ES-I3 (cell line): ENCODE results near the gene UPK2.
A peak's percentile ranks its signal among the peaks of the same experiment; 100 is the strongest.

ENCODE experiments used
- H3K36me3 ChIP-seq: 2 replicates; pipeline ENCODE4 v1.6.1; 2013; ENCODE audit warnings: mild to moderate bottlenecking, low read length, control low read depth, moderate library complexity; ENCODE audit not compliant: insufficient read depth
- H3K4me1 ChIP-seq: 2 replicates; pipeline ENCODE4 v1.6.1; 2013; ENCODE audit warnings: mild to moderate bottlenecking, control low read depth, low read length; ENCODE audit not compliant: insufficient read depth
- H3K9ac ChIP-seq: 2 replicates; pipeline ENCODE4 v1.6.1; 2013; ENCODE audit warnings: low read depth, mild to moderate bottlenecking, low read length, moderate library complexity
- H3K9me3 ChIP-seq: 2 replicates; pipeline ENCODE4 v1.6.1; 2013; ENCODE audit warnings: mild to moderate bottlenecking, low read length, moderate library complexity; ENCODE audit not compliant: control insufficient read depth, insufficient read depth

Gene UPK2

DNA sequence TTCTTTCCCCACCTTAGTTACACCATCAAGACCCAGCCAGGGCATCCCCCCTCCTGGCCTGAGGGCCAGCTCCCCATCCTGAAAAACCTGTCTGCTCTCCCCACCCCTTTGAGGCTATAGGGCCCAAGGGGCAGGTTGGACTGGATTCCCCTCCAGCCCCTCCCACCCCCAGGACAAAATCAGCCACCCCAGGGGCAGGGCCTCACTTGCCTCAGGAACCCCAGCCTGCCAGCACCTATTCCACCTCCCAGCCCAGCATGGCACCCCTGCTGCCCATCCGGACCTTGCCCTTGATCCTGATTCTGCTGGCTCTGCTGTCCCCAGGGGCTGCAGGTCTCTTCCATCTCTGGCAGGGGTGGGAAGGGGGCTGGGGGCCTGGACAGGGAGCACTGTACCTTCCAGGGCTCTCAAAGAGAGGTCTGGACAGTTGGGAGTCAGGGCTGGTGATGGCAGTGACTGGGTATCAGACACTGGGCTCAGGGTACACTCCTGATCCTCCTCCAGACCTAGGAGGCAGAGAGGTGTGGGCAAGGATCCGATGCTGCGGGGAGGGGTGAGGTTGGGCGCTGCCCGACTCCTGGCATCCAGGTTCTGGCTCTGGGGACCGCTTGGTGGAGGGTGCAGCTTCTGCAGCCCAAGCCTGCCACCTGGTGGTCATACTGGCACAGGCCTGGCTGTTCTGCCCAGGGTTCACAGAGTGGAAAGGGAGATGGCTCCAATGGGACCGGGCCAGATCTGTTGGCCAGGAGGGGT lies at the start of gene UPK2:
TSS of gene UPK2 (plus strand) at position 205 of the 753 bp plus-strand sequence. CDS start at position 258, 53 bp downstream.
- Histone ChIP-seq H3K9ac (no peak within 1 kb of the TSS), H3K9me3 (no peaks in the 10 kb centered on the region), H3K4me1 (0 out of 2 replicates have a peak, but pooled peaks cover 6% of the 10 kb centered on the region), H3K36me3 (no peaks in the 10 kb centered on the region)

DNA sequence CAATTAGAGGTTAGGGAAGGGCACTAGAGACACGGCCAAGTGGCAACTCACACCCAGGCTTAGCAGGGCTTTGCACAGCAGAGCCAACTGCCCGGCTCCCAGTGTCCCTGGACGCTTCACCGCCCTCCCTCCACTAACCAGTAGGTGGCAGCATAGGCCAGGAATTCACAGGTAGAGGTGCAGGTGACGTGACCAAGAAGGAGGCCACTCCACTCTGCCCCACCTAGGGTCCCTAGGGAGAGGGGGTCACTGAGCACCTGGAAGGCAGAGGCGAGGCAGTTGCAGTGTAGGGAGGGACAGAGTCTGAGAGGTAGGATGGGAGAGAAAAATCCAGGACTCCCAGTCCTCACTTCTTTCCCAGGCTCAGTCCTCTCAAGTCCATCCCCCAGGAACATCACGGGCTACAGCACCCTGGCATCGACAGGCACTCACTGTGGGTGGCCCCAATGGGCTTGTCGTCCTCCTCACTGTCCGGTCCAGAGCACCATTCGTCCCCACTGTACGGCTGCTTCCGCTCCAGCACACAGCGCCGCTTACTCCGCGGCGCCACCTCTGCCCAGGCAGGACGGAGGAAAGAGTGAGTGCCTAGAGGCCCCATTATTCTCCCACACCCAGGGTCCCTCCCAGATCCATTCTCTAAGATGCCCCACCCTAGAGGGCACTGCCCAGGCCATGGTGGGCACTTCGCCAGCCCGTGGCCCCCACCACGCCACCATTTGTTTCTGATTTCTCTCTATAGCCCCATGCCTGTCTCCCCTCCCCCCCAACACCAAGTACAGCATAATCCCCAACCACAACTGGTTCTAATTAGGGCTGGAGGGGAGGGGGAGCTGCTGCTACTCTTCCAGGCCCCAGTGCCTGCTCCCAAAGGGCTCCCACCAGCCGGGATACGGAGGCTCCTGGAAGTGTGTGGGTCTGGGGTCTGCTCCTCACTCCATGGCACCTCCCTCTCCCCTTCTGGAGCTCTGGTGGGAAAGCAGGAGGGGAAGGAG lies 48.8 kb upstream of the UPK2 start:
- Histone ChIP-seq H3K4me1 (peaks cover 17% of the 10 kb centered on the region), H3K9ac (0 out of 2 replicates have a peak overlapping the region, but pooled peaks have one; percentile 1), H3K9me3 (no peaks in the 10 kb centered on the region), H3K36me3 (peaks cover 30% of the 10 kb centered on the region)

DNA sequence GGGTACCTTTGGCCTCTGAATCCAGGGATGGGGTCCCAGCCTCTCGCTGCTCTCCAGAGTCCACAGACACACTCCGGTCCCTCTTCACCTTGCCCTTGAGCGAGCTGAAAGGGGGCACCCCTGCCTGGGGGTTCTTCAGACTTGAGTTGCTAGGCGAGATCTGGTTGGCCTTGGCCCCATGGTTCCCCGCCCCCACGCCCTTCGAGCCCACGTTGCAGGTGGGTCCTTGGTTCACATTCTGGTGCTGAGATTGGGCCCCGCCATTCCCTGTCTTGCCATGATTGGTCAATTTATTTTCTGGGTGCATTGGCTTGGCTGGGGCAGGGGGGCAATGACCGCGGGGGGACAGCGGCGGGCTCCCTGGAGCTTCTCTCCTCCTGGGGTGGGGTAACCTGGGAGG lies 47.8 kb upstream of the UPK2 start:
- Histone ChIP-seq H3K36me3 (peaks cover 30% of the 10 kb centered on the region), H3K9me3 (no peaks in the 10 kb centered on the region), H3K9ac (no peak overlapping the region), H3K4me1 (peaks cover 17% of the 10 kb centered on the region)

DNA sequence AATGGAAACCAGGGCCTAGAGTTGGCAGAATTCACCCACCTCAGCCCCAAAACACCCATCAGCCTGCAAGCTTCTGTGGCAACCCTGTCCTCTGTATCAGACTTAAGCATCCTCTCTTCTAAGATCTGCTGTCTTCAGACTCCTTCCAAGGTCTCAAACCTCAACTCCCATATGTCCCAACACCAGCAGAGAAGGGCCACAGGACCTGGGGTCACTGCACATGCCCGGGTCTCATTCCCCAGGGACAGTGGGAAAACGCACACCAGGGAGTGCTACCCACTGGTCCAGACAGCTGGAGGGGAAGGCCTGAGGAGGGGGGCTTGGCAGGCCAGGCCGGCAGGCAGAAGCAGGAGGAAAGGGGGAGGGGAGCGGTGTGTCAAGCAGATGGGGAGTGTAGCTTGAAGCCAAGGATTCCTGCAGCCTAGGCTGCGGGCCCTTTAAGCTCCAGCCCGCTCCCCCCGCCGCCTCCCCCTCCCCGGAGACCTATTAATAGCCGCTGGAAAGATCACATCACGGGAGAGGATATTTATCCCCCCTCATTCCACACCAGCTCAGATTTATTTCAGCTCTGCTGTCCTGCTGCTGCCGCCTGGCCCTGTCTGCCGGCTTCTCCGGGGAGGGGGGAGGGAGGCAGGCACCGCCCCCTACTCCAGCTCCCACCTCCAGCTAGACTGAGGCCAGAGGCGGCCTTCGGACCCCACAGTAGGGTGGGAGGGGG lies 47.0 kb upstream of the UPK2 start:
- Histone ChIP-seq H3K9me3 (no peaks in the 10 kb centered on the region), H3K9ac (peak overlapping the region; percentile 52), H3K4me1 (peaks cover 23% of the 10 kb centered on the region), H3K36me3 (peaks cover 23% of the 10 kb centered on the region)

DNA sequence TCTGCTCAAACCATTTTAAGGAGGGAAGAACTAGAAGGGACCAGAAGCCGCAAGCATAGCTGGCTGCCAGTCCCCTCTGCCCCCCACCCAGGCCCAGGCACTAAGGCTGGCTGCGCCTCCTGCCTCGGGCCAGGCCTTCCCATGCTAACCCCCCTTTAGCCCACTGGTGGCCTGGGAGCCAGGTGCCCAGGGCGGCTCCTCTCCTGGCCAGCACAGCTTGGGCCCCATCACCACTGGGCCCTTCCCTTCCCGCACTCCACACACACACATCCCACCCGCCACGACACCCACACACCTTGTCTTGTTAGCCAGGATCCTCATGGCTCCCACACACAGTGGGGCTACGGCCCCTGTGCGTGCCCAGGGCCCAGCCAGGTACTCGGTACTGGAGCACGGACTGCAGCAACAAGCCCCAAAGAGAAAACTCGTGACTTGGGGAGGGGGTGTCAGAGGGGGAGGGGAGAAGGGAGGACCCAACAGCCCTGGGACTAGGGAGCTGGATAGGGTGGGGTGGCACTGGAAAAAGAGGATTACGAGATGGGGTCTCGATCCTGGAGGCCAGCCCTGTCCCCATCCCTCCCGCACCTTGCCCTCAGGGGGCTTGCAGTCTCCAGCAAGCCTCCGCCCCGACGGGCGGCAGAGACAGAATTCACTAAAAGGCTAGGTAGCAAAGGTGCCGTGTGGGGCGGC lies 46.3 kb upstream of the UPK2 start:
- H3K9me3 ChIP-seq = no peaks in the 10 kb centered on the region
- peaks cover 16% of the 10 kb centered on the region for H3K36me3 ChIP-seq
- H3K4me1 ChIP-seq = peaks cover 29% of the 10 kb centered on the region
- peak overlapping the region; percentile 52 for H3K9ac ChIP-seq

DNA sequence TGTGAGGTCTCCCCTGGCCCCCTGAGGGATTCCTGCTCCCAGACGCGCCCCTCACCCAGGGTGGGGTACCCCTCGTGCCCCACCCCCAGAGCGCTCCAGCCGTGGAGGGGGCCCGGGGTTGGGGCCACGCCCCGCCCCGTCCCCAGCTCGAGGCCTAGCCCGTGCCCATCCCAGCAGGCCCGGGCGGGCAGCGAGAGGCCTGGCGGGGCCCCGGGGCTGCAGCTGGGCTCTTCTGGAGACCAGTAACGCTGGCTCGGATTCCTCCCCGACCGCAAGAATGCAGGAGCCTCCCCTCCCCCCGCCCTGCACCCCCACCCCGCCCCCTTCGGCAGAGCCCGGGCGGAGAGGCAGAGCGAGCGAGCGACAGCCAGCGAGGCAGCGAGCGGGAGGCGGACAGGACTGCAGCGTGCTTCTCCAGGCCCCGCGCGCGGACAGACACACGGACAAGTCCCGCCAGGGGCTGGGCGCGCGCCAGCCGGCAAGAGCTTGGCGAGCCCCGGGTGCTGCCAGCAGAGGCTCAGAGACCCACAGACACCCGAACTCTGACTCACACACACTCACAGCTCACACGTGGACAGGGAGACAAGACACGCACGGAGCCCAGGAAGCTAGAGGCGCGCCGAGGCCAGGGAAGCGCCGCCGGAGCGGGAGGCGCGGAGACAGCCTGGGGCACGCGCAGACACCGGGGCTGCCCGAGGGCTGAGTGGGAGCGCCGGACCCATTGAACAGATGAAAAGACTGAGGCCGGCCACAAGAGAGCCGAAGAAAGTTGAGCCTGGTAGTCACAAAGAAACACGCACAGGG lies 45.6 kb upstream of the UPK2 start:
- H3K4me1 ChIP-seq = peaks cover 33% of the 10 kb centered on the region
- peaks cover 13% of the 10 kb centered on the region for H3K36me3 ChIP-seq
- H3K9me3 ChIP-seq = no peaks in the 10 kb centered on the region
- H3K9ac ChIP-seq = peak overlapping the region; percentile 64

DNA sequence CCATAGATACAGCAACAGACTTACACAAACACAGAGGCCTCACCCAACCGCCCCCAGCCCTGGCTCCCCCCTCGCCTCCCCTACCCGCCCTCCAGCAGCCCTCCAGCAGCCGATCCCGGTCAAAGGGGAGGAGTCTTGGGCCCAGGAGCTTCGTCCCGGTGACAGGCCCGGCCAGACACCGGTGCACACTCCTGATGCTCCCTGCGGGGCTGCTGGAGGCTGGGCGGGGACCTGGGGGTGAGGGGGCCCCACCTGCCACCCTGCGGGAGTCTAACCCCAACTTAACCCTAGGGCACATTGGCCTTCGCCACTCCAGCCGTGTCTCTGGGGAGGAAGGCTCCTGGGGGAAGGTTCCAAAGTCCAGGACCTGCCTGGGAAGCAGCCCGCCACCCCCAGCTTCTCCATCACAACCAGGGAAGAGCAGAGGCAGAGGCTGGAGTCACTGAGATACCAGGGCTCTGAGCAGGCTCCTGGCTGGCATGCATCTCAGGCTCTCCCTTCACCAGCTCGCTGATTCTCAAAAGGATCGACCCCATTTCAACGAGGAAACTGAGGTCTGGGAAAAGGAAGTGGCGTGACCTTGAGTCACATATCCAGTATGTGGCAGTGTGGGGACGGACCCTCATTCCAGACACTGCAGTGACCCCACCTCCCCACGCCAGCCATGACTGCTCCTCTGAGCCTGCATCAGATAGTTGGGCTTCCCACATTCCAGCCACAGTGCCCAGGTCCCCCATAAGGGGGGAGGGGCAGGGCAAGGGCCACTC lies 44.8 kb upstream of the UPK2 start:
- peaks cover 10% of the 10 kb centered on the region for H3K36me3 ChIP-seq
- no peaks in the 10 kb centered on the region for H3K9me3 ChIP-seq
- H3K9ac ChIP-seq = peak overlapping the region; percentile 64
- peaks cover 40% of the 10 kb centered on the region for H3K4me1 ChIP-seq

DNA sequence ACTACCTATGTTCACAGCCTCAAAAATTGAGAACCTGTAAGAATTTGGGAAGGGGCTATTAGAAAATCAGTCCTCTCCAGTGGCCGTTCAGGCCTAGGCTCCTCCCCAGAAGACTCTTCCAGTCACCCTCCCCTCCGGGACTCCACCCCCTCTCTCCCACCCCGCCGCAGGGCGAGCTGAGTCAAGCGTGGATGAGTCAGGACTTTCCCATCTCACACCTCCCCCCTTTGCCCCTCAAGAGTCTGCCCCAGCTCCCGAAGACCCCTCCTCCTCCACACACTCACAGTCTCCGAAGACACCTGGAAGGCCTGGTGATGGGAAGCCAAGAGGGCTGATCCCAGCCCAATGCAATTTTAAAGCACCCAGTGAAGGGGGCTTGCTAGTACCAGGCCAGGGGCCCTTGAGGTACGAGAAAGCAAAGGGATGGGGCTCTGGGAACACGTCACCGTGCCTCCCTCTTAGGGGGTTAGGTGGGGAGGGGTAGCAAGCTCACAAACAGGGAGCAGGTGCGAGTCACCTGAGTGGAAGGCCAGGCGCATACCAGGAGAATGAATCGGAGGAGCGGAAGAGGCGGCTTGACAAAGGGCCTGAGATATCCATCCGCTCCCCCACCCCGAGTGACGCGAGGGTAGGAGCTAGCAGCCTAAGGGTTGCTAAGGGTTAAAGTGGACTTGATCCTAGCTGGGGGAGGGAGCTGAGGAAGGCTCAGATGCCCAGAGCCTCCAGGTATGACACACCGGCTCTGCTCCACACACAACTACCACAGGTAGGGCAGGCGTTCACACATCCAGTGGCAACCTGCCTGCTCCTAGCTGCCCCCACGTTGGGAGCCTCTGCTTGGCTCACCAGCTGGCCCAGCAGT lies 44.0 kb upstream of the UPK2 start:
- Histone ChIP-seq H3K36me3 (0 out of 2 replicates have a peak, but pooled peaks cover 3% of the 10 kb centered on the region), H3K4me1 (peaks cover 47% of the 10 kb centered on the region), H3K9me3 (no peaks in the 10 kb centered on the region), H3K9ac (peak overlapping the region; percentile 64)

DNA sequence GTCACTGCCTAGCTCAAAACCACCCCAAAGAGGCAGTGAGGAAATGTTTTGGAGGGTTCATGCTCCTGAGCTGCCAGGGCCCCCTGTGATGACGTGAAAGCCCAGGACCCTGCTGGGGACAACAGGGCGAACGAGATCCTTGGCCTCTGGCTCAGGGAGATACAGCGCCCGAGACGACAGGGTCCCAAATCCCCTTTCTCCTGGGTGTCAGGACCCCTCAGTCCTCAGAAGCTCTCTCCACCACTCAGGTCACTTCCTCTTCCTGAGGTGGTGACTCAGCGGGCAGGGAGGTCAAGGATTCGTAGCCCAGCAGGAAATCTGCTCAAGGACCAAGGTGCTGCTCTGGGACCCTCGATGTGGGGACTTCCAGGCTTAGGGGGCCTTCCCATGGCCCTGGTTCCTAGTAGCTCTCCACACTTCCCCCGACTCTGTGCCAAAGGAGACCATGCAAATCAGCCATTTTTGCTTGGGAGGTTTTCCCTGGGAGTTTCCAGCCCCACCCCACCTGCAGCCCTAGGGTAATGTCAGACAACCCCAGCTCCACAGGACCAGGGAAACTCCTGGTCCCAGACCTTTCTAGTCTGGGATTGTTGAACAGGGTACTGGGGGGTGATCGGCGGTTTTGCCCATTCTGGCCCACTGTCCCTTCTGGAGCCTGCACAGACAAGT lies 43.2 kb upstream of the UPK2 start:
- Histone ChIP-seq H3K4me1 (peaks cover 47% of the 10 kb centered on the region), H3K9me3 (no peaks in the 10 kb centered on the region), H3K9ac (peak overlapping the region; percentile 64), H3K36me3 (no peaks in the 10 kb centered on the region)

DNA sequence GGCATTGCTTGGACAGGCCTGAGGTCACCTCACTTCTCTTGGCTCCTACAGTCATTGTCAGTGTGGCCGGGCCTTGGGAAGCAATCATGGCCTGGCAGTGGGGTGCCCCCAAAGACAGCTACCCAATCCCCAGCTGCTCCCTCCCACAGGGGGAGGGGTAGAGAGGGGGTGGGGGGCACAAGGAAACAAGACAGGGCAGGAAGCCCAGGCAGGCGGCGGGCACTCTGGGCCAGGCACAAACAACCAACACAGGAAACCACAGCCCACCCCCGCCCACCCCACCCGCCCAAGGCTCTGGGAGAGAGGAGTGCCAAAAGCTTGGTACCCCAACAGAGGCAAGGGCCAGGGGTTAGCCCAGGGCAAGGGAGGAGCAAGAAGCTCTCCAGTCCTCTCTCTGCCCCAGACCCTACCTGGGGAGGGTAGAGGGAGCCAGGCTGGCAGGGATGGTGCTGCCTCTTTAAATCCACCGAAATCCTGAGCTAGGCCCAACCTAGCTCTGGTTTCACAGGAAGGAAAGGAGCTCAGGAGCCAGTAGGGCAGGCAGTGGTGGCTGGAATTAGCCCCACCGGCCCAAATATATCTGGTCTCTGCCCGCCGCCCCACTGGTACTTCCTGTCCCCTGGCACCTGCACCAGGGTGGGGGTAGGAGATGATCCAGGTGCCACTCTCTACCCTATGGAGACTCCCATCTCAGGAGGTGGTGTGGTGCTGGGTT lies 42.5 kb upstream of the UPK2 start:
- H3K9me3 ChIP-seq = no peaks in the 10 kb centered on the region
- peaks cover 42% of the 10 kb centered on the region for H3K4me1 ChIP-seq
- H3K9ac ChIP-seq = peak overlapping the region; percentile 64; the same call in 1 of the 2 replicates
- H3K36me3 ChIP-seq = no peaks in the 10 kb centered on the region
